Caco-2 (cell line): ENCODE measurements around the gene GNS. TPM values are rescaled to one million over a fixed set of nuclear protein-coding genes. Genes with fewer than 3 reads are reported as not detected.

Experiments
- BruUV-seq: library from RNA; stranded (reverse); fragments of 400-500 nt; replicated peaks from 2 replicates; lab custom pipeline; 2021; lab: Mats Ljungman, UMichigan
- CTCF ChIA-PET: fragments of 300-600 bp; sonication (Branson Sonifier 250); formaldehyde crosslinking; loops from one replicate; lab custom pipeline; 2022; ENCODE audit warnings: antibody characterized with exemption; lab: Charles Lee
- POLR2A ChIA-PET: fragments of 300-600 bp; sonication (Branson Sonifier 250); formaldehyde crosslinking; loops from one replicate; lab custom pipeline; 2022; ENCODE audit warnings: antibody characterized with exemption; lab: Charles Lee
- DNase-seq, 2 experiments: peaks; one replicate each; pipeline versions ENCODE4 v3.0.0 to v3.0.0-alpha.2; 2020 to 2022
- H3K27me3 ChIP-seq: replicated peaks from 2 replicates; pipeline ENCODE4 v1.6.0; 2011; ENCODE audit warnings: low read length; ENCODE audit not compliant: control insufficient read depth, insufficient read depth
- H3K36me3 ChIP-seq: 2 replicates; pipeline ENCODE4 v1.5.1; 2011; ENCODE audit warnings: low read length; ENCODE audit not compliant: control insufficient read depth, insufficient read depth
- H3K4me1 ChIP-seq: fragments of 250-450 bp; sonication (Bioruptor Pico); 2 replicates; pipeline ENCODE4 v1.5.1; 2020; ENCODE audit warnings: mild to moderate bottlenecking
- H3K4me3 ChIP-seq: 2 replicates; pipeline ENCODE4 v1.5.1; 2011; ENCODE audit warnings: low read depth, mild to moderate bottlenecking, control low read depth, low read length
- H3K9me3 ChIP-seq: fragments of 250-450 bp; sonication (Bioruptor Pico); 2 replicates; pipeline ENCODE4 v1.5.1; 2020; ENCODE audit warnings: mild to moderate bottlenecking, moderate library complexity
- H3K27ac Mint-ChIP-seq: one replicate; pipeline ENCODE4 v1.8.0; 2022; ENCODE audit warnings: mixed read lengths; ENCODE audit not compliant: unreplicated experiment
- H3K27me3 Mint-ChIP-seq: one replicate; pipeline ENCODE4 v1.8.0; 2022; ENCODE audit warnings: mixed read lengths; ENCODE audit not compliant: insufficient read depth, unreplicated experiment
- H3K36me3 Mint-ChIP-seq: one replicate; pipeline ENCODE4 v1.8.0; 2022; ENCODE audit warnings: mild to moderate bottlenecking, mixed read lengths; ENCODE audit not compliant: insufficient read depth, unreplicated experiment
- H3K4me1 Mint-ChIP-seq: one replicate; pipeline ENCODE4 v1.8.0; 2022; ENCODE audit warnings: low read depth, mixed read lengths; ENCODE audit not compliant: unreplicated experiment
- H3K4me3 Mint-ChIP-seq: one replicate; pipeline ENCODE4 v1.8.0; 2022; ENCODE audit warnings: mild to moderate bottlenecking, moderate library complexity, mixed read lengths; ENCODE audit not compliant: unreplicated experiment
- H3K9me3 Mint-ChIP-seq: one replicate; pipeline ENCODE4 v1.8.0; 2022; ENCODE audit warnings: mixed read lengths; ENCODE audit not compliant: unreplicated experiment
- intact Hi-C: fragments of 100-400 bp; cut with micrococcal nuclease; formaldehyde crosslinking; loops from one replicate; pipeline ENCODE4 v1.10.0; 2022; ENCODE audit not compliant: unreplicated experiment
- total RNA-seq: library from RNA; stranded (reverse); gene quantifications from 2 replicates; pipeline ENCODE4 v1.2.3, GENCODE V29; 2022
- TF ChIP-seq, protein P1 (sequence below), 2 experiments: fragments of 200-600 bp in 1 of 2; IDR thresholded peaks; 1 replicate in 1 of 2; 2 replicates in 1 of 2; pipeline versions ENCODE4 v1.5.1 to v1.8.0; 2011 to 2022; ENCODE audit warnings: antibody characterized with exemption in 1 of 2, control low read depth in 1 of 2, inconsistent platforms in 1 of 2, low read depth in 1 of 2, low read length in 1 of 2, mild to moderate bottlenecking in 1 of 2, moderate library complexity in 1 of 2; ENCODE audit not compliant: insufficient read depth in 1 of 2, severe bottlenecking in 1 of 2, unreplicated experiment in 1 of 2

GNS gene
- total RNA-seq, 1 experiment from 2014 or later = 75.1 TPM

DNA sequence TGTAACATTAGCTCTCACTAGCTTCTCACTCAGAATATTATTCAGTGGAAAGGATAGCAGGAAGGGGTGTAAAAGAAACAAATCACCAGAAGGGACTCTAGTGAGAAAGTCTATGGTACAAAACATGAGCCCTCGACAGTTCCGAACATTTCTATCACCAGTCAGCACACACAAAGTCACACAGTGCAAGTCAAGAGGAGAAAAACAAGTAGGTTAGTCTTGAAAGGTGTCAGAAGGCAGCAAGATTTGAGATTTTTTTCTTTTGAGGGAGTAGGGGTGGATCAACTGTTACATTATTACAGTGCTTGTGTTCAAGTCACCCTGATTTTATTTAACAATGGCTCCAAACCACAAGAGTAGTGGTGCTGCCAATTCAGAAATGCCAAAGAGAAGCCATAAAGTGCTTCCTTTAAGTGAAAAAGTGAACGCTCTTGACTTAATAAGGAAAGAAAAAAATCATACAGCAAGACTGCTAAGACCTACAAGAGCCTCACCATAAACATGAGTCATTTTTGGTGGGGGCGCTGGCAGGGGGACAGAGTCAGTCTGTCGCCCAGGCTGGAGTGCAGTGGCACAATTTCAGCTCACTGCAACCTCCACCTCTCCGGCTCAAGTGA lies 42.3 kb downstream of the GNS start:
- TF ChIP-seq, protein P1, sequence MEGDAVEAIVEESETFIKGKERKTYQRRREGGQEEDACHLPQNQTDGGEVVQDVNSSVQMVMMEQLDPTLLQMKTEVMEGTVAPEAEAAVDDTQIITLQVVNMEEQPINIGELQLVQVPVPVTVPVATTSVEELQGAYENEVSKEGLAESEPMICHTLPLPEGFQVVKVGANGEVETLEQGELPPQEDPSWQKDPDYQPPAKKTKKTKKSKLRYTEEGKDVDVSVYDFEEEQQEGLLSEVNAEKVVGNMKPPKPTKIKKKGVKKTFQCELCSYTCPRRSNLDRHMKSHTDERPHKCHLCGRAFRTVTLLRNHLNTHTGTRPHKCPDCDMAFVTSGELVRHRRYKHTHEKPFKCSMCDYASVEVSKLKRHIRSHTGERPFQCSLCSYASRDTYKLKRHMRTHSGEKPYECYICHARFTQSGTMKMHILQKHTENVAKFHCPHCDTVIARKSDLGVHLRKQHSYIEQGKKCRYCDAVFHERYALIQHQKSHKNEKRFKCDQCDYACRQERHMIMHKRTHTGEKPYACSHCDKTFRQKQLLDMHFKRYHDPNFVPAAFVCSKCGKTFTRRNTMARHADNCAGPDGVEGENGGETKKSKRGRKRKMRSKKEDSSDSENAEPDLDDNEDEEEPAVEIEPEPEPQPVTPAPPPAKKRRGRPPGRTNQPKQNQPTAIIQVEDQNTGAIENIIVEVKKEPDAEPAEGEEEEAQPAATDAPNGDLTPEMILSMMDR (IDR thresholded peaks at IDR 0.05; ENCODE audit: insufficient read depth in 1 of 2, low read depth in 1 of 2, low read length in 1 of 2, severe bottlenecking in 1 of 2, unreplicated experiment in 1 of 2) = no peak
- Mint-ChIP-seq H3K4me3 (no peak overlapping the region), H3K9me3 (no peaks in the 10 kb centered on the region), H3K36me3 (peaks cover 20% of the 10 kb centered on the region), H3K27me3 (no peaks in the 10 kb centered on the region), H3K27ac (no peak overlapping the region), H3K4me1 (no peaks in the 10 kb centered on the region)
- BruUV-seq = no TSS peak
- H3K27me3 ChIP-seq = no peaks in the 10 kb centered on the region
- H3K4me1 ChIP-seq = no peaks in the 10 kb centered on the region
- ChIA-PET POLR2A (no interaction called here), CTCF (no interaction called here)
- no peaks in the 10 kb centered on the region; the same call in none of the 2 replicates for H3K36me3 ChIP-seq
- intact Hi-C loops = no loop called here
- no peak overlapping the region for H3K4me3 ChIP-seq
- no peak for DNase-seq
- no peaks in the 10 kb centered on the region for H3K9me3 ChIP-seq

DNA sequence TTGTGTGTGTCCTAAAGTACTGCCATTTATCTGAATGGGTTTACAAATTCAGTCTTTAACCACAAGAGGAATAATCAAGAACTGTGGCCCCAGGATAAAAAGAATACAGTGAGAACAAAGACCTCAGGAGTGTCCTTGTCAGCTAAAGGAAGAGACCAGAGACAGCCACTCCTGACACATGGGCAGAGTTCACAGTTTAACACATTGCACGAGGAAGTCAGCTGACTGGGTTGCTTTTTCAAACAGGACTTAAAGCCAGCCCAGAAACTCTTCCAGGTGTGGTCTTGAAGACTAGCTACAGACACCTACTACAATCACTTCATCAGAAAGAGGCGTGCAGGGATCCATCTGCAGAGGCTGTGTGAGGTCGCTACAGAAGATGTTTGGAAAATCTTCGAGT lies 42.8 kb downstream of the GNS start:
- no peak for DNase-seq
- CTCF ChIA-PET = no interaction called here

DNA sequence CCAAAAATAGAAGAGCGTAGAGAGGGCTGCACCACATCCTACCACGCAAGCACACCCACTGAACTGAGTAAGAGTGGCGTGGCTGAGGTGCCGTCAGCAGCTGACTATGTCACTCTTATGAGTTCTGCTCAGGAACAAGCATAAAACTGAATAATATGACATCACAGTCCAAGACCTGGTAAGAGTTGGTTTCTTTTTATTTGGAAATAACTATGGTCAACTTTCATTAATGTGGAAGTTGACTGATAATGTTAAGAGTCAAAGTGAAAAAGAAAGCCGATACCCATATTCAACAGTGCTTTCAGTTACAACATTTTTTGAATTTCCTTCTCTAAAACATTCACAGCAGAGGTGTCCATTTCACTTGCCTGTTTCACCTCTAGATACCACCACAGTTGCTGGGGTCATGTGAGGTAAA lies 44.6 kb downstream of the GNS start:
- no peak overlapping the region for H3K27ac Mint-ChIP-seq
- Histone ChIP-seq H3K36me3 (no peaks in the 10 kb centered on the region; the same call in none of the 2 replicates), H3K4me1 (no peaks in the 10 kb centered on the region), H3K27me3 (no peaks in the 10 kb centered on the region), H3K4me3 (no peak overlapping the region), H3K9me3 (no peaks in the 10 kb centered on the region)
- no TSS peak for BruUV-seq
- peaks cover 20% of the 10 kb centered on the region for H3K36me3 Mint-ChIP-seq
- no peaks in the 10 kb centered on the region for H3K4me1 Mint-ChIP-seq
- DNase-seq = no peak
- intact Hi-C loops = no loop called here
- H3K9me3 Mint-ChIP-seq = no peaks in the 10 kb centered on the region
- ChIA-PET POLR2A (no interaction called here), CTCF (no interaction called here)
- TF ChIP-seq, protein P1 (IDR thresholded peaks at IDR 0.05; ENCODE audit: insufficient read depth in 1 of 2, low read depth in 1 of 2, low read length in 1 of 2, severe bottlenecking in 1 of 2, unreplicated experiment in 1 of 2) = no peak
- H3K27me3 Mint-ChIP-seq = no peaks in the 10 kb centered on the region
- H3K4me3 Mint-ChIP-seq = no peak overlapping the region

More for the DNA sequence above, 42.8 kb downstream of the GNS start:
- Mint-ChIP-seq H3K36me3 (peaks cover 20% of the 10 kb centered on the region), H3K4me3 (no peak overlapping the region), H3K27me3 (no peaks in the 10 kb centered on the region), H3K4me1 (no peaks in the 10 kb centered on the region), H3K27ac (no peak overlapping the region), H3K9me3 (no peaks in the 10 kb centered on the region)
- H3K9me3 ChIP-seq = no peaks in the 10 kb centered on the region
- no TSS peak for BruUV-seq
- no peaks in the 10 kb centered on the region for H3K4me1 ChIP-seq
- POLR2A ChIA-PET = no interaction called here
- no peak overlapping the region for H3K4me3 ChIP-seq
- H3K36me3 ChIP-seq = no peaks in the 10 kb centered on the region; the same call in none of the 2 replicates
- no peaks in the 10 kb centered on the region for H3K27me3 ChIP-seq
- intact Hi-C loops = no loop called here
- TF ChIP-seq, protein P1 (IDR thresholded peaks at IDR 0.05; ENCODE audit: insufficient read depth in 1 of 2, low read depth in 1 of 2, low read length in 1 of 2, severe bottlenecking in 1 of 2, unreplicated experiment in 1 of 2) = no peak
